ENCODE measurements around the gene MARK4. TPM values are rescaled to one million over a fixed set of nuclear protein-coding genes. Genes with fewer than 3 reads are reported as not detected.

Gene MARK4
- polyA plus RNA-seq, 1 experiment: 17.1 TPM

DNA sequence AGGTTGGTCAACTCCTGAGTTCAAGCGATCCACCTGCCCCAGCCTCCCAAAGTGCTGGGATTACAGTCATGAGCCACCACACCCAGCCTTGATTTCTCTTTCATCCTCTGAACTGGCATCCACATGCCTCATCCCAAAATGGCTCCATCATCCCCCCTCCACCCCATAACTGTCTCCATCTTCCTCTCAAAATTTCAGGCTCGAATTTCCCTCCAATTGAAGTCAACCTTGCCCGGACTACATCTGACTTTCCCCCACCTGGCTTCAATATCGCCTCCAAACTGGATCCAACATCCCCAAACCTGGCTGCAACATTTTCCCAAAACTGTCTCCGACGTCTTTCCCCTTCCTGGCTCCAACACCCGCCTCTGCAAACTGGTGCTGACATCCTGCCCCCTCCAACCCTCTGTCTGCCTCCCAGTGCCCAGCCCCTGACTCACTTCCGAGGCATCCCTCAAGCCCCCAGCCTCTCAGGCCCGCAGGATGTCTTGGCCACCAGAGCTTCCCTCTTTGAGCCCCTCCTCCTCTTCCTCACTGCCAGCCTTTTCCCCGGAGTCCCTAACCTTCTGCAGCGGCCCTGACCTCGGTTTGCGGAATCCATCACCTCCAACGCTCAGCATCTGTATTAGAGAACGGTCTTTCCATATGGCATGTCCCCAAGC, 6.8 kb upstream of the MARK4 start:
- DNase-seq (ENCODE audit: low read depth): no peak
- no peaks in the 10 kb centered on the region for H3K27me3 ChIP-seq (ENCODE audit: control insufficient read depth, insufficient read depth, low read length)
- ChIA-PET POLR2A (no interaction called here), CTCF (no interaction called here)
- no peaks in the 10 kb centered on the region for H3K36me3 ChIP-seq (ENCODE audit: control insufficient read depth, insufficient read depth, low read length)
- no peak for TF ChIP-seq CTCF (IDR thresholded peaks at IDR 0.05; ENCODE audit: insufficient read depth, low read depth, low read length)
- no peak overlapping the region for H3K4me3 ChIP-seq (ENCODE audit: low read depth, low read length)

- no peak for TF ChIP-seq CTCF (IDR thresholded peaks at IDR 0.05; ENCODE audit: insufficient read depth, low read depth, low read length)
- DNase-seq (ENCODE audit: low read depth): no peak
- Histone ChIP-seq H3K27me3 (ENCODE audit: control insufficient read depth, insufficient read depth, low read length) (no peaks in the 10 kb centered on the region), H3K4me3 (ENCODE audit: low read depth, low read length) (no peak within 1 kb of the TSS), H3K36me3 (ENCODE audit: control insufficient read depth, insufficient read depth, low read length) (no peaks in the 10 kb centered on the region)
- ChIA-PET POLR2A (no interaction called here), CTCF (interaction anchor here (1.1 to 1.3 kb wide), 3 partner anchors 58 to 461 kb away, joined by 3 to 5 read pairs (median 4); no protein-coding TSS in a partner anchor)
Observed at GRCh38 chr19:45245334-45245787, 5.7 kb upstream of the MARK4 start, which contains the start of gene EXOC3L2. EXOC3L2 (minus strand) TSS chr19:45245407; CDS start chr19:45239045, 6,362 bp downstream.

DNA sequence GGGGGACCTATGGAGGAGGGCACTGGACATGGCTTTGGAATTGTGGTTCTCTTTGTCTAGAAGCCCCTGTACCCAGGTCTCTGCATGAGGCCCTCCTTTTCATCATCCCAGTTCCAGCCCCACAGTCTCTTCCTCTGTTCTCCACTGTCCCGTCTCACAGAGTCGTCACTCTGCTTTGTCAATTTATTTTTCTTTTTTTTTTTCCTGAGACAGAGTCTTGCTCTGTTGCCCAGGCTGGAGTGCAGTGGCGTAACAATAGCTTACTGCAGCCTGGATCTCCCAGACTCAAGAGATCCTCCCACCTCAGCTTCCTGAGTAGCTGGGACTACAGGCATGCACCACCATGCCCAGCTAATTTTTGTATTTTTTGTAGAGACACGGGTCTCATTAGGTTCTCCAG, 5.2 kb upstream of the MARK4 start:
- no peaks in the 10 kb centered on the region for H3K36me3 ChIP-seq (ENCODE audit: control insufficient read depth, insufficient read depth, low read length)
- POLR2A ChIA-PET: no interaction called here
- DNase-seq (ENCODE audit: low read depth): no peak
- CTCF ChIA-PET: interaction anchor here (0.7 to 1.3 kb wide), 4 partner anchors 16 to 462 kb away, joined by 3 to 5 read pairs (median 4); no protein-coding TSS in a partner anchor
- no peaks in the 10 kb centered on the region for H3K27me3 ChIP-seq (ENCODE audit: control insufficient read depth, insufficient read depth, low read length)
- no peak overlapping the region for H3K4me3 ChIP-seq (ENCODE audit: low read depth, low read length)
- TF ChIP-seq CTCF (IDR thresholded peaks at IDR 0.05; ENCODE audit: insufficient read depth, low read depth, low read length): no peak

GRCh38 chr19:45247136-45247535, 3.9 kb upstream of the MARK4 start:
- Histone ChIP-seq H3K36me3 (ENCODE audit: control insufficient read depth, insufficient read depth, low read length) (no peaks in the 10 kb centered on the region), H3K27me3 (ENCODE audit: control insufficient read depth, insufficient read depth, low read length) (no peaks in the 10 kb centered on the region), H3K4me3 (ENCODE audit: low read depth, low read length) (no peak overlapping the region)
- no peak for TF ChIP-seq CTCF (IDR thresholded peaks at IDR 0.05; ENCODE audit: insufficient read depth, low read depth, low read length)
- POLR2A ChIA-PET: no interaction called here
- CTCF ChIA-PET: interaction anchor here (0.6 to 1.0 kb wide), 3 partner anchors 64 to 585 kb away, joined by 3 read pairs; no protein-coding TSS in a partner anchor
- no peak for DNase-seq (ENCODE audit: low read depth)

GRCh38 chr19:45249261-45250033, 1.6 kb upstream of the MARK4 start:
- POLR2A ChIA-PET: no interaction called here
- no peak for TF ChIP-seq CTCF (IDR thresholded peaks at IDR 0.05; ENCODE audit: insufficient read depth, low read depth, low read length)
- no peak for DNase-seq (ENCODE audit: low read depth)
- CTCF ChIA-PET: interaction anchor here (0.7 to 2.3 kb wide), 16 partner anchors 10 to 157 kb away, joined by 3 to 15 read pairs (median 4); partner anchors contain the start of genes BLOC1S3 and TRAPPC6A
- H3K4me3 ChIP-seq (ENCODE audit: low read depth, low read length): no peak overlapping the region
- no peaks in the 10 kb centered on the region for H3K27me3 ChIP-seq (ENCODE audit: control insufficient read depth, insufficient read depth, low read length)
- H3K36me3 ChIP-seq (ENCODE audit: control insufficient read depth, insufficient read depth, low read length): 0 out of 2 replicates have a peak, but pooled peaks cover under 1% of the 10 kb centered on the region
